HepG2 (cell line): ENCODE results near the gene FRMPD3.

Source experiments
- CTCF ChIP-seq: sonication (generic); formaldehyde crosslinking; IDR thresholded peaks from 2 replicates; pipeline ENCODE4 v1.5.0; 2020; ENCODE audit warnings: mild to moderate bottlenecking, missing genetic modification reagents, moderate library complexity
- MBD4 ChIP-seq: IDR thresholded peaks from 2 replicates; pipeline ENCODE4 v1.6.1; 2012; ENCODE audit warnings: low read length, inconsistent platforms, borderline replicate concordance
- SRSF9 ChIP-seq: fragments of 200-400 bp; formaldehyde crosslinking; IDR thresholded peaks from 2 replicates; pipeline ENCODE4 v1.6.1; 2018; ENCODE audit warnings: borderline replicate concordance, mild to moderate bottlenecking, low read depth, low read length; ENCODE audit not compliant: insufficient read depth, poor library complexity, severe bottlenecking
- TF ChIP-seq, protein P1 (sequence below): sonication (generic); formaldehyde crosslinking; IDR thresholded peaks from 2 replicates; pipeline ENCODE4 v1.9.0; 2021; ENCODE audit warnings: missing genetic modification reagents, borderline replicate concordance

GRCh38 chrX:107470198-107470597 is 20.7 kb downstream of the FRMPD3 start:
- TF ChIP-seq, protein P1, sequence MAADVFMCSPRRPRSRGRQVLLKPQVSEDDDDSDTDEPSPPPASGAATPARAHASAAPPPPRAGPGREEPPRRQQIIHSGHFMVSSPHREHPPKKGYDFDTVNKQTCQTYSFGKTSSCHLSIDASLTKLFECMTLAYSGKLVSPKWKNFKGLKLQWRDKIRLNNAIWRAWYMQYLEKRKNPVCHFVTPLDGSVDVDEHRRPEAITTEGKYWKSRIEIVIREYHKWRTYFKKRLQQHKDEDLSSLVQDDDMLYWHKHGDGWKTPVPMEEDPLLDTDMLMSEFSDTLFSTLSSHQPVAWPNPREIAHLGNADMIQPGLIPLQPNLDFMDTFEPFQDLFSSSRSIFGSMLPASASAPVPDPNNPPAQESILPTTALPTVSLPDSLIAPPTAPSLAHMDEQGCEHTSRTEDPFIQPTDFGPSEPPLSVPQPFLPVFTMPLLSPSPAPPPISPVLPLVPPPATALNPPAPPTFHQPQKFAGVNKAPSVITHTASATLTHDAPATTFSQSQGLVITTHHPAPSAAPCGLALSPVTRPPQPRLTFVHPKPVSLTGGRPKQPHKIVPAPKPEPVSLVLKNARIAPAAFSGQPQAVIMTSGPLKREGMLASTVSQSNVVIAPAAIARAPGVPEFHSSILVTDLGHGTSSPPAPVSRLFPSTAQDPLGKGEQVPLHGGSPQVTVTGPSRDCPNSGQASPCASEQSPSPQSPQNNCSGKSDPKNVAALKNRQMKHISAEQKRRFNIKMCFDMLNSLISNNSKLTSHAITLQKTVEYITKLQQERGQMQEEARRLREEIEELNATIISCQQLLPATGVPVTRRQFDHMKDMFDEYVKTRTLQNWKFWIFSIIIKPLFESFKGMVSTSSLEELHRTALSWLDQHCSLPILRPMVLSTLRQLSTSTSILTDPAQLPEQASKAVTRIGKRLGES (CRISPR knock-in tag): no peak
- TF ChIP-seq CTCF (CRISPR knock-in tag): no peak
- TF ChIP-seq MBD4: no peak
- no peak for TF ChIP-seq SRSF9
